ENCODE data around the gene VCP.

VCP gene

DNA sequence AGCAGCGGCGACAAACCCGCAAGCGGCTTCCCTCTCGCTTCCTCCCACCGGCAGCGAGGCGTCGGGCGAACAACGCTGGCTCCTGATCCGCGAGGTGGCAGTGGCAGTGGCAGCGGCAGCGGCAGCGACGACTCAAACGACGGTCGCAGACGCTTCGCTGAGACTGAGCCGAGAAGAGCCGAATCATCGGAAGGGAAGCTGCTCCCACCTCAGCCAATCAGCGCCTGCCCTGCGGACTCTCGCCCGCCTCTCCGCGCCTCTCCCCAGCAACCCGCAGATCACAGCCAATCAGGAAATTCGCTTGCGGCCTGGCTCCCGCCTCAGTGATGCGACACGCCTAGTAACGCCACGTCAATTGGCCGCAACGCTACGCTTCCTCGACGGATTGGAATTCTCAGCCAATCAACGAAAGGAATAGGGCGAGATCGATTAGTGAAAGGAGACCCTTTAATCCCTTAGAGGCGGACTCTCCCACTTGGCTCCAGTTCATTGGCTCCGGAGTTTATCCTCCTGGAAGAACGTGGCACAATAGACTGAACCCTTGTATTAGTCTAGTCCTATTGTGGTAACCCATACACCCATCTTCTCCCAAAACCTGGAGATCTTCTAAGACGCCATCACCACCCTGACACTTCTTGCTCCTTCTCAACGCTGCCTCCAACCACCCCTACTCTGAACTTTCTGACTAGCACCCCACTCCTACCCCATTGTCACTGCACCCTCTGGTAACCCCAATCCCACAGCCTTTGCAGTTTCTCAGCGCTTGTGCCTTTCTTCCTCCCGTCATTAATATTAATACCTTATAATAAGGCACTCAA is at the start of gene VCP:
Gene VCP, minus strand, starts transcription at position 165 of the 818 bp plus-strand sequence. CDS start 272 bp downstream, outside the sequence.
- DNase-seq (ENCODE audit: low read depth) = peak; percentile 100

DNA sequence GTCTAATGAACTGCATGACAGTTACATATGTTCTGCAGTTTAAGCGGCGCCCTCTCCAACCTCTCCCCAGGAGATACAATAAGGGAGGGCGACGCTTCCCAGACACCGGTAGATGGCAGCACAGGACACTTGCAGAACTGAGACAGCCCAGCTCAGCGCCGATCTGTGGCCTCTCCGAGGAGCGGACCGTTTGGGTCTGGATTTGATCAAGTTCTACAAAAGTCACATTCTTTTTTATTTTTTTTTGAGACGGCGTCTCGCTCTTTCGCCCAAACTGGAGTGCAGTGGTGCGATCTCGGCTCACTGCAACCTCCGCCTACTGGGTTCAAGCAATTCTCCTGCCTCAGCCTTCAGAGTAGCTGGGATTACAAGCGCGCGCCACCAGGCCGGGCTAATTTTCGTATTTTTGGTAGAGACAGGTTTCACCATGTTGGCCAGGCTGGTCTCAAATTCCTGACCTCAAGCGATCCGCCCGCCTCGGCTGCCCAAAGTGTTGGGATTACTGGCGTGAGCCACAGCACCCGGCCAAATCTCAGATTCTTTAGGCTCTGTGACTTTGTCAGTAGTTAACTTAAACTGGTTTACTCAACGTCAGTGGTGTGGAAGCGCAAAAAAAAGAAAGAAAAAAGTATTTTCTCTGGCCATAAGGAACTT is 44.6 kb upstream of the VCP start:
- peak; percentile 96 for DNase-seq (ENCODE audit: low read depth)

DNA sequence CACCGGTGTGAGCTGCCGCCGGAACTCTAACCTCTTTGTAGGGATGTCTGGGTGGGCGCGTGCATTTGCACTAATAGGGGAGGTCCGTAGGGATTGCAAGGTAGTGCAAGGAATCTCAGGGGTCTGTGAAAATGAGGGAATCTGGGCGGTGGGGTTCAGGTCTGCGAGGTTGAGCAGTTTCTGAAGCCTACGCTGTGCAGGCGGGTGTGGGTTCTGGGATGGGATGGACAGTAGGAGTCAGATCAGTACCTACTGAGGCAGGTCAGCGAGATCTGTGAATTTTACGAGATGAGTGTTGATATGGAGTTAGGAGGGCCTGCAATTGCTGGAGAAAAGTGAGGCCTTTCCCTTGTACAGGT is 44.1 kb upstream of the VCP start:
- no peak for DNase-seq (ENCODE audit: low read depth)

DNA sequence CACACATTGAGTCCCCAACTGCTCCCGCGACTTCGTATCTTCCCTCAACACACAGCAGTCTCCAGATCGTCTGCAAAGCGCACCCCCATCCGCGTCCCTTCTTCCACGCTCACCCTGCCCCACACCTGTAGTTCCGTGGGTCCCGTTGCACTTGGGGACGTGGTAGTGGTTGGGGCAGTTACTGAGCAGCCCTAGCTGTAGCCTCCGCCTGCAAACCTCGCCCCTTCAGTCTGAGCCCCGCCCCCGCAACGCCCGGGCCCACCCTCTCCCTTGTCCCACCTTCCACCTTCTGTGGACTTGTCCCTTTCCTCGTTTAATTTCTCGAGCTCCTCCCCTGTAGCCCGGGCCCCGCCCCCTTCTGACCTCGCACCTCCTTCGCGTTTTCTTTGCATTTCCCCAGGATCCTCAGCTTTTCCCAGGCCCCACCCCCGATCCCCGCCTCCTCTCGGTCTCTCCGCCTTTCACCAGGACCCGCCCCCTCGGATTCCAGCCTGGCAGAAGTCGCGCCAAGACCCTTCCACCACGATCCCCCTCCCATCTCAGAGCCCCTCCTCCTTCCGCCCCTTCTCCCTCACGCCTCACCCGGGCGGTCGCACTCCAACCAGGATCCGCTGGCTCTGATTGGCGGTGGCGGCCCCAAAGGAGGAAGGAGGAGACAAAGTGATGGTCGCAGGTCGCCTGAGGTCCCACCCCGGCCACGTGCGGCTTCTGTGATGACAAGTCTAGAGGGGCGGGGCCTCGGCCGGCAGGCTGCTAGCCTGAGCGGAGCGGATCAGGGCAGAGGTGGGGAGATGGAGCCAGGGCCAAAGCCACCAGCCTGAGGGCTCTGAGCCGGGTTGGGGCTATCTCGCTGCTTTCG is 43.5 kb upstream of the VCP start, which contains the start of gene ATOSB:
Gene ATOSB, minus strand, starts transcription at position 183 of the 859 bp plus-strand sequence. CDS start 7,588 bp downstream, outside the sequence.
- DNase-seq (ENCODE audit: low read depth) = peak; percentile 97

DNA sequence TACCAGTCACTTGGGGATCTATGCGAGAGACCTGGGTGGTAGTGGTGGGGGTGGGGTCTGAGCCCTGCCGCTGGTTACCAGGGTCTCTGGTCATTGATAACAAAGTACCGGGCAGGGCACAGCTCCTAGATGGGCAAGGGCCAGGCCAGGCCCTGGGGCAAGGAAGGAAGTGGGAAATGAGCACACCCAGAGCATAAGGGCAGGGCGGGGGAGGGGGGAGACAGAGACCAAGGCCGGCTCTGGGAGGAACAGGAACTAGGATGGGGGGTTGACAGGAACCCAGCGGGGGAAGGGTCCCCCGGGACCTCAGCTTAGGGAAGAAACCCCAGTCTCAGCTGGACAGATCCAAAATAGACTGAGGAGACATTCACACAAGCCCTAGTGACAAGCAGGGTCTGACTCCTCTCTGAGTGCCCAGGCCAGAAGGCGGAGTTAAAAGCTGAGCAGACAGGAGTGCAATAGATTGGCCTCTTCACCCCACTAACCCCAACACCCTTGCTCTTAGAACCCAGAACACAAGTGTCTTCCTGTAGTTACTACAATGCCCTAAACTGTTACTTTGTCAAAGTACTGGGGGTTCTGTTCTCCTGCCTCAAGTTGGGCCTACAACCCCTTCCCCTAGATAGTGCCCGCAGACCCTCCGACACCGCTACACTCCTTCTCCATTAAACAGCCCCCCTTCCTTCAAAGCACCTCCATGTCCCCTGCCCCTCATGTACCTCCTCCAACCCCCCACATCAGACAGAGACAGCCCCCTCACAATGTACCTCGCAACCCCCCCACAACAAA is 42.6 kb upstream of the VCP start:
- DNase-seq (ENCODE audit: low read depth) = peak; percentile 70

DNA sequence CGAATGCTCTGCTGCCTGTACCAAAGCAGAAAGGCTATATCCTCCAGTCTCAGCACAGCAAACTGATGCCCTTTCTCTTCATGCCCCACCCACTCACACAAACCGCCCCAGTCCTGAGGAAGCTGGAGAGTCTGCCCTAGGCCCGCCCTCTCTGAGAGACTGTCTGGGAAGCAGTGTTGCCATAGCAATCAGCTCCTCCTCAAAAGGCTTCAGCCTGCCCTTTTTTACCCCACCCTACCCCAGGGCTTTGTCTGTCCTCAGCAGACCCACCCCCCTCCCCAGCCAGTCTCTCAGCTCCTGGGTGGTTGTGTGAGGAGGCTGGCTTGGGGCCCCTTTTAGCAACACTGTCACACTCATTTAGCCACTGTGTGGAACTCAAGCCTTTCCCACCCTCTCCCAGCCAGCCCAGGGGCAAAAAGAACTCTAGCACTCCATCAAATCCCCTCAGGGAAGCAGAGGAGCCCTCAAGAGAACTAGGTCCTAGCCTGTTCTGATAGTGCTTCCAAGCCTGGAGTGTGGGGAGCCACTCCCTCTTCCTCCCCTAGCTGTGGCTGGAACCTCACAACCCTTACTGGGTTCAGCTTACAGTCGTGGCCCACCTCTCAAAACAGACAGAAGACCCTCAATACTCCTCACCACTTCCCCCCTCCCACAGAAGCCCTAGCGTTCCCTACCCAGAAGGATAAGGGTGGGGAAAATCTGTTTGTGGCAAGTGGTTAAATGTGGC is 41.9 kb upstream of the VCP start:
- peak; percentile 95 for DNase-seq (ENCODE audit: low read depth)

DNA sequence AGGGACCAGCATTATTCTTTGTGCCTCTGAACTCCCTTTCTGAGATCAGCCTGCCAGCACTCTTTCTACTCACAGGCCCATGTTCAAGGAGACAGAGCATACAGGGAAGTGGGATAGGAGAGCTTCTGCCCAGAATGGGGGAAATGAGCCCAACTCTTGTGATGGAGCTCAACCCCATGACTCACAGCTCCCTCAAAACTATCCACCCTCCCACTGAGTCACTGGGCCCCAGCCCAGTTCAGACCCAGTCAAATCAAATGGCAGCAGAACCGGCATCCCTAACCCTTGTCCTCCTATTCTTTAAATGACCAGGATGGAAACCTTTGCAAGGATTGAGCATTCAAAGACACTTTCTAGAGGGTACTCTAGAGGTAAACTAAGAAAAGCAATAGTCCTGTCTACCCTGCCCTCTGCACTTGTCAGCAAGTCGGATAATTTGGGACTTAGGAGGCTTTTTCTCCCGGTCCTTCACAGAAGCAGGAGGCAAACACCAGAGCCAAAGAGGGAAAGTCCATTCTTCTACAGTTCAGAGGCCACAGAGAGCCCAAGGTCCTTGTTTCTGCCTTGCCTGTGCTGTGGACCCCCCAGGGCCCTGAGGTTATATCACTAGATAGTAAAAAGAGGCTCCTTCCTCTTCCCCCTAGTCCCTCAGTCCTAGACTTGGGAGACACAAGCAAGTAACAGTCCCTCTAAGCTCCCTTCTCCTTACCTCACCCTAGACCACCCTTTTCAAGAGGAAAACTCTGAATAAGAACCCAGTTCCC is 40.0 kb upstream of the VCP start:
- DNase-seq (ENCODE audit: low read depth) = peak; percentile 89

DNA sequence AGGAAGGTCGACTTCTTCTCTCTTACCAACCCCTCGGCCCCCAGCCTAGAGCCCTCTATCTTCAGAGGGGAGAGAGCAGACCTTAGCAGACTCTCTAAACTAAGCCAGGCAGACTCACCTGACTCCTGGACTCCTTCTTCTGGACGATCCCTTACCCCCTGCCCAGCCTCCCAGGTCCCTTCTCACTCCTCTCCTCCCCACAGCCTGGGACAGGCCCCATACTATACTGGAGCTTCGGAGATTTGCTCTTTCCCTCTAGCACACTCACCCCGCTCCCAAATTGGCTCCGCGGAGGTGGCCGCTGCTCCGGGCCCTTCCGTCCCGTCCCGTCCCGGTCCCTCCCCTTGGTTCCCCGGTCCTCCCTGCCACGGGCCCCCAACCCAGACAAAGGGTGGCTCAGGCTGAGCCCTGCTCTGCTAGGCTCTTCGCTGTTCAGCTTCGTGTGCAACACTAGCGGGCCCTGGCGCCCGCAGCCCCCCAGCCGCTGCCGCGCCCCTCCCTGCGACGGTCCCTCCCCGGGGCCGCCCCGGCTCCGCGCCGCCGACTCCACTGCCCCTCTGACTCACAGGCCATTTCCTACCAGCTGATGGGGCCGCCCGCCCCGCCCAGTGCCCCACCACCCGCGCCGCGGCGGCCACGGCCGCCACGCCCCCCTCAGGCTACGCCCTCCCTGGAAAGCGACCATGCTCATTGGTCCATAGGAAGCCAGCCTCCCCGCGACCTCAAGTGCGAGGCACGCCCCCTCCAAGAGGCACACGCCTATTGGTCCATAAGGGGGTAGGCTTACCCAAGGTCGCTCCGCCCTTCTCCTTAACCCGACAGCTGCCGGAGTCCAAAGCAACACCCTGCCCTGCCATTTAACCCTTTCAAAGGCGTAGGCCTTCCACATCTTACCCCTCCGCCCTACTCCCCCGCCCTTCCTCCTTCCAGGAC is 38.8 kb upstream of the VCP start:
- peak; percentile 100 for DNase-seq (ENCODE audit: low read depth)

DNA sequence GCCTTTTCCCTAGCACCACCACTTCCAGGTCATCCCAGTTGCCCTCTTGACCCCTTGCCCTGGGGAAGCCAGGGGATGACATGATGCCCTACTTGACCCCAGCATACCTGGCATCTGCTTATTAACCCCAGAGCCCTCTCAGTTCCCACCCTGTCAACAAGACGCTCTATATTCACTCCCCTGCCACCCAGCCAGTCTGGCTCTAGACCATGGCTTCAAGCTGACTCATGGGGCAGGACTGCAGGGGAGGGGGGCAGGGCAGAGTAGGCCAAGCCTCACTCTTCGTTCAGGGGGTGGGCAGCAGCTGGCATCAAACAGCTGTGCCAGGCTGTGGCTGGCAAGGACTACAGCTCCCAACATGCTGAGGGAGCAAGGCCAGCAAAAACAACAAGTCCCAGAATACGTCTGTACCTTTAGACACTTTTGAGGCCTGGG is 37.9 kb upstream of the VCP start:
- peak; percentile 73 for DNase-seq (ENCODE audit: low read depth)

DNA sequence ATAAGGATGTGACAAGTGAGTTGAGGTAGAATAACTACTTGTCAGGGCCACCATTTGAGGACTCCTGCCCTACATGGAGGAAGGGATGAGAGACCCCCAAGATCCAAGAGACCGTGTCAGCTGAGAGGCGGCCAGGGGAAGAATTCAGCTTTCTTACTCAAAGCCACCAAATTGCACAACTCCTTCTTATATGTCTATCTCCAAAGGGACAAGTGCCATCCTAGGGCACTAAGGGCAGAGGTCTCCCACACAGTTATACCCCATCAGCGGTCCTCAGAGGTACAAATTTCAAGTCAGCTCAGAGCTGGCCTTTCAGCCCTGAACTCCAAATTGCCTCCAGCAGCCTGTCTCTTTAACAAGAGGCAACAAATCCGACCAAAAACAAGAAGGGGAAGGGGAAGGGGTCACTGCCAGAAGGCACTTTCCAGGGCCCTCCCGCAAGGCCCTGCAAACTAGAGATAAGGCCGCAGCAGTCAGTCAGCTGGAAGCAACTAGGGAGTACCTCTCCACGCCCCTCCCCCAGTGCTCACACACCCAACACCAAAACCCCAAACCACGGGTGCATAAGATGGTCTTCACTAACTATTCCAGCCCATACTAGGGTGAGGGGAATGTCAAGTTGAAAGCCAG is 36.6 kb upstream of the VCP start:
- DNase-seq (ENCODE audit: low read depth) = no peak

DNA sequence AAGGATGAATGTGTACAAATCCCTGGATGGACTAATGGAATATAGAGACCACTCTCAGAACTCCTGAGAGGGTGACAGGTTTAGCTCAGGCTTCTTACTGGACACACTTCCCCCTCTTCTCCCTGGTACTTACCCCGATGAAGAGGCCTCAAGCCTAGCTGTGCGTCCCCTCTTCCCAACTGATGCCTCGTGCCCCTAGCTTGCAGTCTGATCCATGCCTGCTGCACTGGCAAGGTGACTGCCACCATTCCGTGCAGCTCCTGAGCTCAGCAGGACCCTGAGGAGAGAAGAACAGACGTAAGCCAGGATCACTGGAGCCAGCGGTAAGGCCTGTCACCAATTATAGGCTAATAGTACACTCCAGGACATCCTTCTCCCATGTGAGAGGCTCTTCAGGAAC is 36.0 kb upstream of the VCP start:
- DNase-seq (ENCODE audit: low read depth) = no peak

DNA sequence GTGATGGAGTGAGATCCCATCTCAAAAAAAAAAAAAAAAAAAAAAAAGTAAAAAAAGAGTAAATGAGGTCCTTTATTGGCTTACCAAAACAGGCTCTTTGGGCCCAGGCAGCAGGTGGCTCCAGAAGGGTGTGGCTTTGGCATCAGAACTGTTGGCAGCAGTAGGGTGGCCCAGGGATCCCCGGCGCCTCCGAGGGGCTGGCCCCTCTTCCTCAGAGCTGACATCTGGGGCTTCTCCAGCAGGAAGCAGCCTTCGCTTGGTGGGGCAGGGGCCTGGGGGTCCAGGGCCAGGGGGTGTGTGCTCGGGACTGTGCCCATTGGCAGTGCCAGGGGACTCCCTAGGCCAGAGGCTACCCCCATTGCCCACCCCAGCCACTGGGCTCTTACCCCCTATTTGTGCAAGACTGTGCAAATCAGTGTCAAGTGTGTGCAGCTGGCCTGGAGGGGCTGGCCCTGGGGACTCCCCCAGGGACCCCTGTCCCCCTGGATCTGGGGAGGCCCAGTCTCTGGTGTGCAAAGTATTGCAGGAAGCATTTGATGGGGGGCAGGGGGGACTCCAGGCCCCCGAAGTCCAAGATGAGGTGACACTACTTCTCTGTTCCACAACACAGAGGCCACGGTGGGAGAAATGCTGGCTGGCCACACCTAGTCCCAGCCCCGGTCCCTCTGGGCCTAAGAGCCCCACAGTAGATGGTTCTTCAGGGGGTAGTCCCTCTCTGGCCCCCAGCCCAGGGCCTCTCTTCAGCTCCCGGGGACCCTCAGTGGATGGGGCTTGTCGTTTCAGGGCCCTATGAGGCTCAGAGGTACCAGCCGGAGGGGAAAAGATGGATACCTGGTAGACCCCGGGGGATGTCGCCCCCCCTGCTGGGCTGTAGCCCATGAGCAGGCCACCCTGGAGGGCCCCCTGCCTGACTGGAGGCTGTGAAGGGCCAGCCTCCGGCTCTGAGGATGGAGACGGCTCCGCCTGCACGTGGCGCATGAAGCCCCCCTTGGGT is 35.2 kb upstream of the VCP start:
- no peak for DNase-seq (ENCODE audit: low read depth)

DNA sequence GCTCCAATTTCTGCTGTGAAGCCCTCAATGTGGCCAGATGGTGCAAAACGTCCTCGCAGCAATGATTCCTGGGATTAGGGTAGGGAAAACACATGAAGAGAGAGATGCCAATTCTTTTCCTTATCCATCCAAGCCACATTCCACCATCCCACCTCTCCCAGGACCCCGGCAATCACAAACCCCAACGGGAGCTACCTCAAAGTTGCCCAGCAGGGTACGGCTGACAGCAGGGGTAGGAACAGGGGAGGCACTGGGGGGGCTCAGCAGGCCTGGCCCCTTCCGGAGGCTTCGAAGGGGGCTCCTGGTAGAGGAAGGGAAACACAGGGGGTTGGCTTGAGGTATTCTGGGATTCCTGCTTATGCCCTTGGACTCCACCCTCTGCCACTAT is 33.9 kb upstream of the VCP start:
- DNase-seq (ENCODE audit: low read depth) = no peak

DNA sequence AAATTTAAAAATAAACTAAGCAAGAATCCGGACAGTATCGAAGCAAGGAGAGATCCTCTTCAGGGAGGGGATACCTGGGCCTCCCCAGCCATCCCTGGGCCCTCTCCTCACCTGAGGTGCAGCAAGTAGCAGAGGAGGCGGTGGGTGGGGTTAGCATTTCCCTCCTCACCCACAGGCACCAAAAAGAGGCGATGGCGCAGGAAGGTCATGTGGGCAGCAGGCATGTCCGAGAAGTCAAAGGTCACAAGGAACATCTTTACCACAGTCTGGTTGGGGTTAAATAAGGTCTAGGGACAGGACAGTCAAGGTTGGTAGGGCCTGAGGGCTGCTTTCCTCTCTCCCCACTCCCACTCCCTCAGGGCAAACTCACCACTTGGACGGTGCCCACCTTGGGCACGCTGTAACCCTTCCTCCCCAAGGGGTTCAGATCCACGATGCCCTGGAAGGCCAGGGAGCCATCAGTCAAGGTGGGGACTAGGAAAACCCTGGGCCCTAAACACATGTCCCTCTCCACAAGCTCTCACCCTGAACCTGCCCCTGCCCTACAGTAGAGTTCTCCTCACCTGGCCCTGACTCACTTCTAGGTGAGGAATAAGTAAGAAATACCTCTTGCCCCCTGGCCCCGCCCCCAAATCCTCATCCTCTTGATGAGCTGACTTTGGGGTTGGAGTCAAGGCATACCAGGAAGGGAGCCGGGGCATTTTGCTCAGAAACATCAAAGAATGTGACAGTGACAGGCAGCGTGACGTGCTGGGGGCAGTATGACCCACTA is 33.3 kb upstream of the VCP start:
- DNase-seq (ENCODE audit: low read depth) = no peak

DNA sequence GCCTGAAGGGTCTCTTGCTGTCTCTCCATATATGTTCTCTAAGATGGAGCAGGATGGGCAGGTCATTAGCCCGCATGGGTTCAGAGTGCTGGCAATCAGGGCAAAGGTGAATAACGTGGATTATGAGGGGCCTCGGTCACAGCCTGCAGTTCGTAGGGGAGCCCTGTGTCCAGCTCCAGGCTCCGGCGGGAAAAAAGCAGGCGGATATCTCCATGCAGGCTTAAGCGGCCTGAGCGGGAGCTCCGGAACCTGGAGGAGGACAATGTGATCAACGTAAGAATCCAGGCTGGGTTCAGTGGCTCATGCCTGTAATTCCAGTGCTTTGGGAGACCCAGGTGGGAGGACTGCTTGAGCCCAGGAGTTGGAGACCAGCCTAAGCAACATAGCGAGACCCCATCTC is 32.7 kb upstream of the VCP start:
- no peak for DNase-seq (ENCODE audit: low read depth)

DNA sequence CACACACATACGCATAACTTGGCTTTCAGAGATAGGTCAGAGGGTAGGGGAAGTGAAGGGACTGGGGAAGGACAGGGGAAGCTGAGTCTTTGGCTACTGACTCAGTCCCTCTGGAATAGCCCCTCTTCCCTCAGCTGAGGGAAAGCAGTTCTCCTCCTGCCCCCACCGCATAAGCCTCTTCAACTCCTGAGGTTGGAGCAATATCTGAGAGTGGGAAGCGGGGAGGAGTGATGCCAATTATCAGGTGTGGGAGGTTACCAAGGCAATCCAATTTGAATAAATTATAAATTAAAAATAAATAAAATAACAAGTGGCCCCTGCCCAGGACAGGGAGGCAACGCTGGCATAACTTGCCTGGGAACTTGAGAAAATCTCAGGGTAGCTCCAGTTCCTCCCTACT is 32.2 kb upstream of the VCP start:
- no peak for DNase-seq (ENCODE audit: low read depth)
